ENCODE measurements around the gene ISLR. TPM values are rescaled to one million over a fixed set of nuclear protein-coding genes. Genes with fewer than 3 reads are reported as not detected.

Gene ISLR
- total RNA-seq, 2 experiments from 2014 or later = not detected

GRCh38 chr15:74168711-74169126, 4.8 kb upstream of the ISLR start:
- Mint-ChIP-seq H3K4me3 (no peak overlapping the region), H3K27ac (no peak overlapping the region), H3K27me3 (peaks cover 6% of the 10 kb centered on the region), H3K9me3 (peaks cover 2% of the 10 kb centered on the region), H3K4me1 (ENCODE audit: low read depth) (no peaks in the 10 kb centered on the region), H3K36me3 (no peaks in the 10 kb centered on the region)
- ChIA-PET POLR2A (no interaction called here), CTCF (no interaction called here)
- intact Hi-C loops (cut with micrococcal nuclease) = no loop called here
- no peak for DNase-seq

GRCh38 chr15:74170071-74170844, 3.3 kb upstream of the ISLR start:
- Mint-ChIP-seq H3K36me3 (no peaks in the 10 kb centered on the region), H3K9me3 (no peaks in the 10 kb centered on the region), H3K27ac (no peak overlapping the region), H3K4me1 (ENCODE audit: low read depth) (no peaks in the 10 kb centered on the region), H3K27me3 (peaks cover 1% of the 10 kb centered on the region), H3K4me3 (no peak overlapping the region)
- POLR2A ChIA-PET = no interaction called here
- no peak for DNase-seq
- CTCF ChIA-PET = no interaction called here
- intact Hi-C loops (cut with micrococcal nuclease) = no loop called here

- intact Hi-C loops (cut with micrococcal nuclease) = no loop called here
- Mint-ChIP-seq H3K27me3 (no peaks in the 10 kb centered on the region), H3K9me3 (no peaks in the 10 kb centered on the region), H3K27ac (no peak overlapping the region), H3K36me3 (no peaks in the 10 kb centered on the region), H3K4me1 (ENCODE audit: low read depth) (no peaks in the 10 kb centered on the region), H3K4me3 (no peak overlapping the region)
- DNase-seq = no peak
- ChIA-PET POLR2A (no interaction called here), CTCF (no interaction called here)
These were observed 2.5 kb upstream of the ISLR start for GRCh38 chr15:74170875-74171578.

GRCh38 chr15:74171965-74172541, 1.5 kb upstream of the ISLR start:
- ChIA-PET POLR2A (no interaction called here), CTCF (no interaction called here)
- no peaks in the 10 kb centered on the region for H3K9me3 Mint-ChIP-seq
- H3K27ac Mint-ChIP-seq = no peak overlapping the region
- H3K27me3 Mint-ChIP-seq = no peaks in the 10 kb centered on the region
- no peak overlapping the region for H3K4me3 Mint-ChIP-seq
- no peak for DNase-seq
- no peaks in the 10 kb centered on the region for H3K4me1 Mint-ChIP-seq (ENCODE audit: low read depth)
- no peaks in the 10 kb centered on the region for H3K36me3 Mint-ChIP-seq
- intact Hi-C loops (cut with micrococcal nuclease) = no loop called here

GRCh38 chr15:74172701-74173379, 670 bp upstream of the ISLR start:
- Mint-ChIP-seq H3K4me3 (no peak overlapping the region), H3K4me1 (ENCODE audit: low read depth) (no peaks in the 10 kb centered on the region), H3K9me3 (no peaks in the 10 kb centered on the region), H3K27ac (no peak overlapping the region), H3K27me3 (no peaks in the 10 kb centered on the region), H3K36me3 (no peaks in the 10 kb centered on the region)
- DNase-seq = no peak
- POLR2A ChIA-PET = no interaction called here
- CTCF ChIA-PET = no interaction called here
- intact Hi-C loops (cut with micrococcal nuclease) = no loop called here

- Mint-ChIP-seq H3K4me1 (ENCODE audit: low read depth) (no peaks in the 10 kb centered on the region), H3K9me3 (no peaks in the 10 kb centered on the region), H3K27me3 (peaks cover 4% of the 10 kb centered on the region), H3K27ac (no peak overlapping the region), H3K36me3 (no peaks in the 10 kb centered on the region), H3K4me3 (no peak overlapping the region)
- intact Hi-C loops (cut with micrococcal nuclease) = no loop called here
- no peak for DNase-seq
- CTCF ChIA-PET = no interaction called here
- POLR2A ChIA-PET = no interaction called here
These were observed 878 bp downstream of the ISLR start for GRCh38 chr15:74174219-74174957.

GRCh38 chr15:74174958-74175253, 1.4 kb downstream of the ISLR start:
- no peak for DNase-seq
- no peaks in the 10 kb centered on the region for H3K36me3 Mint-ChIP-seq
- intact Hi-C loops (cut with micrococcal nuclease) = no loop called here
- H3K27ac Mint-ChIP-seq = no peak overlapping the region
- no peaks in the 10 kb centered on the region for H3K9me3 Mint-ChIP-seq
- H3K4me3 Mint-ChIP-seq = no peak overlapping the region
- ChIA-PET CTCF (no interaction called here), POLR2A (no interaction called here)
- peaks cover 4% of the 10 kb centered on the region for H3K27me3 Mint-ChIP-seq
- H3K4me1 Mint-ChIP-seq (ENCODE audit: low read depth) = no peaks in the 10 kb centered on the region

- no peak for DNase-seq
- Mint-ChIP-seq H3K27ac (no peak overlapping the region), H3K4me1 (ENCODE audit: low read depth) (no peaks in the 10 kb centered on the region), H3K9me3 (no peaks in the 10 kb centered on the region), H3K4me3 (no peak overlapping the region), H3K27me3 (peaks cover 4% of the 10 kb centered on the region), H3K36me3 (no peaks in the 10 kb centered on the region)
- intact Hi-C loops (cut with micrococcal nuclease) = no loop called here
- POLR2A ChIA-PET = no interaction called here
- CTCF ChIA-PET = no interaction called here
These were observed 2.0 kb downstream of the ISLR start for GRCh38 chr15:74175271-74176191.

- no peak overlapping the region for H3K27ac Mint-ChIP-seq
- CTCF ChIA-PET = no interaction called here
- no peaks in the 10 kb centered on the region for H3K9me3 Mint-ChIP-seq
- H3K4me3 Mint-ChIP-seq = no peak overlapping the region
- POLR2A ChIA-PET = no interaction called here
- peaks cover 4% of the 10 kb centered on the region for H3K27me3 Mint-ChIP-seq
- DNase-seq = no peak
- intact Hi-C loops (cut with micrococcal nuclease) = no loop called here
- no peaks in the 10 kb centered on the region for H3K36me3 Mint-ChIP-seq
- H3K4me1 Mint-ChIP-seq (ENCODE audit: low read depth) = no peaks in the 10 kb centered on the region
These were observed 3.0 kb downstream of the ISLR start for GRCh38 chr15:74176262-74177214.

GRCh38 chr15:74178326-74179100, 5.0 kb downstream of the ISLR start:
- no peak for DNase-seq
- CTCF ChIA-PET = no interaction called here
- Mint-ChIP-seq H3K4me3 (no peak overlapping the region), H3K9me3 (no peaks in the 10 kb centered on the region), H3K27ac (no peak overlapping the region), H3K27me3 (peaks cover 4% of the 10 kb centered on the region), H3K4me1 (ENCODE audit: low read depth) (no peaks in the 10 kb centered on the region), H3K36me3 (no peaks in the 10 kb centered on the region)
- intact Hi-C loops (cut with micrococcal nuclease) = no loop called here
- POLR2A ChIA-PET = no interaction called here

Data from activated CD4-positive, alpha-beta memory T cell treated with anti-CD3 and anti-CD28 coated beads for 36 hours (primary cell).